H9 (cell line): ENCODE measurements around the gene ULK4. TPM values are rescaled to one million over a fixed set of nuclear protein-coding genes. Genes with fewer than 3 reads are reported as not detected.

Experiments used
- DNase-seq: peaks from one replicate; pipeline ENCODE4 v3.0.0-alpha.2; 2017
- H2AFZ ChIP-seq: one replicate; pipeline ENCODE4 v1.6.1; 2013; ENCODE audit warnings: mild to moderate bottlenecking, low read length, control low read depth, moderate library complexity
- H2AK5ac ChIP-seq: 2 replicates; pipeline ENCODE4 v1.6.1; 2013; ENCODE audit warnings: low read length, control low read depth, mixed read lengths; ENCODE audit not compliant: insufficient read length
- H2BK120ac ChIP-seq: one replicate; pipeline ENCODE4 v1.6.1; 2013; ENCODE audit warnings: low read depth, mild to moderate bottlenecking, low read length, control low read depth, inconsistent platforms; ENCODE audit not compliant: poor library complexity, severe bottlenecking
- H2BK12ac ChIP-seq: 2 replicates; pipeline ENCODE4 v1.6.1; 2013; ENCODE audit warnings: low read length, control low read depth, mixed read lengths, low read depth; ENCODE audit not compliant: insufficient read length
- H2BK15ac ChIP-seq: 2 replicates; pipeline ENCODE4 v1.6.1; 2013; ENCODE audit warnings: low read depth, low read length, control low read depth
- H2BK20ac ChIP-seq: one replicate; pipeline ENCODE4 v1.6.1; 2013; ENCODE audit warnings: low read depth, mild to moderate bottlenecking, low read length, control low read depth, inconsistent platforms; ENCODE audit not compliant: poor library complexity, severe bottlenecking
- H2BK5ac ChIP-seq: 2 replicates; pipeline ENCODE4 v1.6.1; 2013; ENCODE audit warnings: low read length, control low read depth, mixed read lengths; ENCODE audit not compliant: insufficient read length
- H3K14ac ChIP-seq: 2 replicates; pipeline ENCODE4 v1.6.1; 2013; ENCODE audit warnings: low read length, control low read depth; ENCODE audit not compliant: insufficient read depth
- H3K18ac ChIP-seq: 2 replicates; pipeline ENCODE4 v1.6.1; 2013; ENCODE audit warnings: low read depth, mild to moderate bottlenecking, mixed read lengths, low read length, control low read depth; ENCODE audit not compliant: insufficient read length
- H3K23ac ChIP-seq: 2 replicates; pipeline ENCODE4 v1.6.1; 2013; ENCODE audit warnings: low read length, control low read depth, mixed read lengths, low read depth; ENCODE audit not compliant: insufficient read length
- H3K23me2 ChIP-seq: 2 replicates; pipeline ENCODE4 v1.6.1; 2013; ENCODE audit warnings: low read depth, mild to moderate bottlenecking, mixed read lengths, low read length, control low read depth; ENCODE audit not compliant: insufficient read length, poor library complexity, severe bottlenecking
- H3K27ac ChIP-seq: 2 replicates; pipeline ENCODE4 v1.5.1; 2013; ENCODE audit warnings: low read length, control low read depth, mixed read lengths, low read depth; ENCODE audit not compliant: insufficient read length
- H3K27me3 ChIP-seq: 2 replicates; pipeline ENCODE4 v1.6.1; 2013; ENCODE audit warnings: low read length, control low read depth, inconsistent platforms; ENCODE audit not compliant: insufficient read depth
- H3K4ac ChIP-seq: 2 replicates; pipeline ENCODE4 v1.6.1; 2013; ENCODE audit warnings: low read depth, mild to moderate bottlenecking, control low read depth, inconsistent platforms, low read length, moderate library complexity
- H3K4me1 ChIP-seq: 2 replicates; pipeline ENCODE4 v1.6.1; 2013; ENCODE audit warnings: low read length, control low read depth, inconsistent platforms; ENCODE audit not compliant: insufficient read depth
- H3K4me2 ChIP-seq: 2 replicates; pipeline ENCODE4 v1.6.1; 2013; ENCODE audit warnings: low read length, control low read depth, mixed read lengths; ENCODE audit not compliant: insufficient read length, insufficient read depth
- H3K56ac ChIP-seq: 2 replicates; pipeline ENCODE4 v1.6.1; 2013; ENCODE audit warnings: low read depth, mild to moderate bottlenecking, mixed read lengths, low read length, control low read depth; ENCODE audit not compliant: insufficient read length
- H3K79me1 ChIP-seq: 2 replicates; pipeline ENCODE4 v1.6.1; 2013; ENCODE audit warnings: low read depth, mild to moderate bottlenecking, moderate library complexity, low read length, control low read depth, inconsistent platforms; ENCODE audit not compliant: insufficient read depth, poor library complexity, severe bottlenecking
- H3K79me2 ChIP-seq: 2 replicates; pipeline ENCODE4 v1.6.1; 2013; ENCODE audit warnings: low read length, control low read depth, inconsistent platforms; ENCODE audit not compliant: insufficient read depth
- H3K9ac ChIP-seq: 2 replicates; pipeline ENCODE4 v1.6.1; 2013; ENCODE audit warnings: low read length, control low read depth, mixed read lengths; ENCODE audit not compliant: insufficient read length; ENCODE audit errors: extremely low read depth
- H3K9me3 ChIP-seq: one replicate; pipeline ENCODE4 v1.6.1; 2013; ENCODE audit warnings: low read depth, low read length, inconsistent platforms; ENCODE audit not compliant: control insufficient read depth
- H3T11ph ChIP-seq: one replicate; pipeline ENCODE4 v1.6.1; 2013; ENCODE audit warnings: mild to moderate bottlenecking, low read length, control low read depth, inconsistent platforms
- H4K20me1 ChIP-seq: one replicate; pipeline ENCODE4 v1.6.1; 2013; ENCODE audit not compliant: control insufficient read depth, insufficient read length, insufficient read depth
- H4K5ac ChIP-seq: 2 replicates; pipeline ENCODE4 v1.6.1; 2013; ENCODE audit warnings: low read depth, mild to moderate bottlenecking, mixed read lengths, low read length, control low read depth; ENCODE audit not compliant: insufficient read length
- H4K8ac ChIP-seq: replicated peaks from 2 replicates; pipeline ENCODE4 v1.6.1; 2013; ENCODE audit warnings: low read length, control low read depth, mixed read lengths, low read depth; ENCODE audit not compliant: insufficient read length
- H4K91ac ChIP-seq: 2 replicates; pipeline ENCODE4 v1.6.1; 2013; ENCODE audit warnings: low read depth, mild to moderate bottlenecking, moderate library complexity, mixed read lengths, low read length, control low read depth; ENCODE audit not compliant: insufficient read length
- H3K27ac Mint-ChIP-seq, 3 experiments: 2 replicates in 2 of 3; 3 replicates in 1 of 3; pipeline ENCODE4 v1.8.0; 2020 to 2021; ENCODE audit warnings: mixed read lengths in 3 of 3, mild to moderate bottlenecking in 1 of 3, moderate library complexity in 1 of 3
- H3K27me3 Mint-ChIP-seq: 2 replicates; pipeline ENCODE4 v1.8.0; 2021; ENCODE audit warnings: low read depth, mild to moderate bottlenecking, moderate library complexity, mixed read lengths
- H3K36me3 Mint-ChIP-seq, 3 experiments: 2 replicates in 2 of 3; 3 replicates in 1 of 3; pipeline ENCODE4 v1.8.0; 2020 to 2021; ENCODE audit warnings: low read depth in 3 of 3, mixed read lengths in 3 of 3; ENCODE audit not compliant: insufficient read depth in 1 of 3
- H3K4me1 Mint-ChIP-seq, 2 experiments: 2 replicates each; pipeline ENCODE4 v1.8.0; 2020; ENCODE audit warnings: mixed read lengths in 2 of 2
- H3K4me3 Mint-ChIP-seq, 2 experiments: 2 replicates in 1 of 2; 3 replicates in 1 of 2; pipeline ENCODE4 v1.8.0; 2020 to 2021; ENCODE audit warnings: mild to moderate bottlenecking in 2 of 2, mixed read lengths in 2 of 2, moderate library complexity in 1 of 2
- H3K9me3 Mint-ChIP-seq, 2 experiments: 2 replicates in 1 of 2; 3 replicates in 1 of 2; pipeline ENCODE4 v1.8.0; 2020; ENCODE audit warnings: mild to moderate bottlenecking in 2 of 2, mixed read lengths in 2 of 2, moderate library complexity in 1 of 2
- WGBS: extraction: QIAGEN DNeasy Blood & Tissue Kit; methylation state at CpG from one replicate; pipeline ENCODE4 v1.1.7; 2013; ENCODE audit warnings: missing lambda C conversion rate, low lambda C conversion rate, mixed read lengths; ENCODE audit not compliant: insufficient read length; ENCODE audit errors: extremely low coverage; 5-methylcytosine and 5-hydroxymethylcytosine counted together
- total RNA-seq: library from RNA; stranded (reverse); gene quantifications from 2 replicates; pipeline ENCODE4 v1.2.1, GENCODE V29; 2021
- TF ChIP-seq, protein P1 (sequence below): fragments of 200-600 bp; sonication (generic); conservative IDR thresholded peaks from 3 replicates; pipeline ENCODE4 v1.8.0; 2021; ENCODE audit warnings: antibody characterized with exemption, mild to moderate bottlenecking

ULK4 gene
- total RNA-seq, 1 experiment from 2014 or later = 12.9 TPM

DNA sequence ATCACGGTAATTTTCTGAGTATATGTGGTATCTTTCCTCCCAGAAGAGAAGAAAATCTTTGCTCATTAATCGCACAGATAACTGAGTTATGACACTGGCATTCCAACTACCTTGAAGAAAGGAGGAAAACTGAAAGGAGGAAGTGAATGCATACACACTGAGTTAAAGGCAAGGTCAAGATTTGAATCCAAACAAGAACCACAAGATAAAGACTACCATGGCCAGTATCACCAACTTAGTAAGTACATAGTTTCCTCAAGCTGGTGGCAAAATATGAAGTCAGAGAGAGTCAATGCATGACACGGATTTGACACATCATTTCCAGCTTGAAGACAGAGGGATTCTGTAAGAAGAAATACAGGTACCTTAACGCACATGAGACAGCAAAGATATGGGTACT is 287.5 kb downstream of the ULK4 start:
- WGBS = no CpG with 5 or more reads among the region's 4 CpGs
- Histone ChIP-seq H3K4ac (no peak overlapping the region), H3K4me1 (no peaks in the 10 kb centered on the region), H3K79me1 (no peaks in the 10 kb centered on the region), H2BK20ac (no peak overlapping the region), H3K79me2 (no peaks in the 10 kb centered on the region), H3K4me2 (no peak overlapping the region), H3K18ac (no peak overlapping the region), H3K27ac (no peak overlapping the region), H2AFZ (no peak overlapping the region), H4K91ac (no peak overlapping the region), H3K14ac (no peak overlapping the region), H3T11ph (no peak overlapping the region), H4K5ac (no peak overlapping the region), H3K9ac (no peak overlapping the region), H2BK5ac (no peak overlapping the region), H2BK15ac (no peak overlapping the region), H3K23ac (no peak overlapping the region), H3K27me3 (no peaks in the 10 kb centered on the region), H2BK120ac (no peak overlapping the region), H2BK12ac (no peak overlapping the region), H3K23me2 (no peaks in the 10 kb centered on the region), H2AK5ac (no peak overlapping the region), H4K8ac (no peak overlapping the region), H3K9me3 (no peaks in the 10 kb centered on the region), H3K56ac (no peak overlapping the region), H4K20me1 (no peaks in the 10 kb centered on the region)
- no peaks in the 10 kb centered on the region for H3K4me1 Mint-ChIP-seq
- no peak for DNase-seq
- peaks cover 5% of the 10 kb centered on the region in 2 experiments; a peak in 4 of 5 replicates for H3K9me3 Mint-ChIP-seq
- H3K4me3 Mint-ChIP-seq = no peak overlapping the region
- H3K27me3 Mint-ChIP-seq = no peaks in the 10 kb centered on the region
- H3K36me3 Mint-ChIP-seq = peaks cover 0 to 6% (median 5%) of the 10 kb centered on the region in 3 experiments; a peak in 3 of 7 replicates
- TF ChIP-seq, protein P1, sequence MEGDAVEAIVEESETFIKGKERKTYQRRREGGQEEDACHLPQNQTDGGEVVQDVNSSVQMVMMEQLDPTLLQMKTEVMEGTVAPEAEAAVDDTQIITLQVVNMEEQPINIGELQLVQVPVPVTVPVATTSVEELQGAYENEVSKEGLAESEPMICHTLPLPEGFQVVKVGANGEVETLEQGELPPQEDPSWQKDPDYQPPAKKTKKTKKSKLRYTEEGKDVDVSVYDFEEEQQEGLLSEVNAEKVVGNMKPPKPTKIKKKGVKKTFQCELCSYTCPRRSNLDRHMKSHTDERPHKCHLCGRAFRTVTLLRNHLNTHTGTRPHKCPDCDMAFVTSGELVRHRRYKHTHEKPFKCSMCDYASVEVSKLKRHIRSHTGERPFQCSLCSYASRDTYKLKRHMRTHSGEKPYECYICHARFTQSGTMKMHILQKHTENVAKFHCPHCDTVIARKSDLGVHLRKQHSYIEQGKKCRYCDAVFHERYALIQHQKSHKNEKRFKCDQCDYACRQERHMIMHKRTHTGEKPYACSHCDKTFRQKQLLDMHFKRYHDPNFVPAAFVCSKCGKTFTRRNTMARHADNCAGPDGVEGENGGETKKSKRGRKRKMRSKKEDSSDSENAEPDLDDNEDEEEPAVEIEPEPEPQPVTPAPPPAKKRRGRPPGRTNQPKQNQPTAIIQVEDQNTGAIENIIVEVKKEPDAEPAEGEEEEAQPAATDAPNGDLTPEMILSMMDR = no peak
- H3K27ac Mint-ChIP-seq = no peak overlapping the region
